Kidney (tissue), 14 donors: ENCODE measurements around the gene CNGA4. TPM values are rescaled to one million over a fixed set of nuclear protein-coding genes. Genes with fewer than 3 reads are reported as not detected.

ENCODE experiments used
- DNase-seq, 5 donors: peaks; one replicate each; pipeline ENCODE4 v3.0.0-alpha.2; 2013 to 2020
- FAIRE-seq: peaks from 2 replicates; lab custom pipeline; 2012; peaks lifted over from hg19 to GRCh38; lab: Jason Lieb, UNC
- H3K27ac ChIP-seq, 2 donors: one replicate each; pipeline ENCODE4 v1.7.0; 2013; ENCODE audit warnings: low read depth in 2 of 2, low read length in 2 of 2, inconsistent platforms in 1 of 2
- H3K27me3 ChIP-seq: one replicate; pipeline ENCODE4 v1.7.1; 2013; ENCODE audit warnings: low read length, inconsistent platforms; ENCODE audit not compliant: control insufficient read depth, insufficient read depth
- H3K36me3 ChIP-seq, 3 donors: one replicate each; pipeline versions ENCODE4 v1.7.0 to v1.7.1; 2013; ENCODE audit warnings: low read length in 3 of 3, control low read depth in 1 of 3, inconsistent platforms in 1 of 3; ENCODE audit not compliant: insufficient read depth in 3 of 3, control insufficient read depth in 2 of 3
- H3K4me1 ChIP-seq, 3 donors: one replicate each; pipeline versions ENCODE4 v1.7.0 to v1.7.1; 2013; ENCODE audit warnings: low read length in 3 of 3, inconsistent platforms in 1 of 3, low read depth in 1 of 3; ENCODE audit not compliant: control insufficient read depth in 2 of 3, insufficient read depth in 2 of 3
- H3K4me3 ChIP-seq, 3 donors: one replicate each; pipeline versions ENCODE4 v1.7.0 to v1.8.1; 2013; ENCODE audit warnings: low read length in 3 of 3, control low read depth in 1 of 3, inconsistent platforms in 1 of 3
- H3K9ac ChIP-seq, 3 donors: one replicate each; pipeline versions ENCODE4 v1.7.0 to v1.7.1; 2013; ENCODE audit warnings: low read length in 3 of 3, control low read depth in 1 of 3, inconsistent platforms in 1 of 3
- H3K9me3 ChIP-seq, 3 donors: one replicate each; pipeline versions ENCODE4 v1.7.0 to v1.7.1; 2013; ENCODE audit warnings: low read length in 3 of 3, control low read depth in 1 of 3, inconsistent platforms in 1 of 3; ENCODE audit not compliant: control insufficient read depth in 2 of 3, insufficient read depth in 1 of 3
- intact Hi-C: fragments of 100-400 bp; cut with DNase I; formaldehyde crosslinking; loops from one replicate; pipeline ENCODE4 v1.11.1; 2022
- polyA plus RNA-seq: library from polyadenylated mRNA; stranded (reverse); fragments of 350-450 nt; fragmentation: Illumina TruSeq; extraction: RNeasy Lipid Tissue Mini Kit (QIAGEN cat#74804); gene quantifications from one replicate; pipeline ENCODE4 v1.2.3, GENCODE V29; 2014; ENCODE audit warnings: low read depth, low replicate concordance; ENCODE audit not compliant: insufficient read depth
- total RNA-seq: library from RNA; stranded (reverse); fragmentation: NEBNext Ultra II Directional; extraction: Animal tissue kit (Norgen Biotek cat#: 25700); gene quantifications from one replicate; pipeline ENCODE4 v1.2.1, GENCODE V29; 2021
- TF ChIP-seq, protein P1 (sequence below): IDR thresholded peaks from 3 replicates; pipeline ENCODE4 v1.5.1; 2012; ENCODE audit warnings: mild to moderate bottlenecking, moderate library complexity, borderline replicate concordance; ENCODE audit not compliant: insufficient read depth; ENCODE audit errors: extremely low read depth
- donor health status: control.
- donor health status: control.
- donor health status: control.
- donor health status: control.
- donor health status: control.
- donor health status: DM: yes; HTN: yes; CAD: no.
- donor health status: Normal renal cell carcinoma (clear cell type).

CNGA4 gene
- total and polyA plus RNA-seq, 2 donors from 2014 or later, result 0.22 TPM; not detected in 1

DNA sequence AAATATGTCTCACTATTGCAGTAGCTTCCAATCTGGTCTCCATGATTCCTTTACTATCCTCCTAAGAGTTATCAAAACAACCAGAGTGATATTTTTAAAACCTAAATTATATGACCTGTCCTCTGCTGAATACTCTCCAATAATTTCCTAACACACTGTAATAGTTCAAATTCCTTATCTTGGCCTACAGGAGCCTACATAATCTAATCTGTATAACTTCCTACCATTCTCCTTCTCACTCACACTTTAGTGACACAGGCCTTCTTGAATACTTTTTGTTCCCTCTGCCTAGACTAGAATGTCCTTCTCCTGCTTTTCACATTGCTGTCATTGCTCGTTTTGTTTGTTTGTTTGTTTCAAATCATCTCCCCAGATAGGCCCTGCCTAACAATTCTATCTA is 13.9 kb upstream of the CNGA4 start:
- Histone ChIP-seq H3K4me3 (no peak overlapping the region), H3K27ac (no peak overlapping the region), H3K27me3 (no peaks in the 10 kb centered on the region), H3K36me3 (peaks cover 5 to 30% (median 28%) of the 10 kb centered on the region in 3 donors), H3K4me1 (peaks cover 0 to 13% (median 0%) of the 10 kb centered on the region in 3 donors), H3K9ac (no peak overlapping the region), H3K9me3 (no peaks in the 10 kb centered on the region)
- TF ChIP-seq, protein P1, sequence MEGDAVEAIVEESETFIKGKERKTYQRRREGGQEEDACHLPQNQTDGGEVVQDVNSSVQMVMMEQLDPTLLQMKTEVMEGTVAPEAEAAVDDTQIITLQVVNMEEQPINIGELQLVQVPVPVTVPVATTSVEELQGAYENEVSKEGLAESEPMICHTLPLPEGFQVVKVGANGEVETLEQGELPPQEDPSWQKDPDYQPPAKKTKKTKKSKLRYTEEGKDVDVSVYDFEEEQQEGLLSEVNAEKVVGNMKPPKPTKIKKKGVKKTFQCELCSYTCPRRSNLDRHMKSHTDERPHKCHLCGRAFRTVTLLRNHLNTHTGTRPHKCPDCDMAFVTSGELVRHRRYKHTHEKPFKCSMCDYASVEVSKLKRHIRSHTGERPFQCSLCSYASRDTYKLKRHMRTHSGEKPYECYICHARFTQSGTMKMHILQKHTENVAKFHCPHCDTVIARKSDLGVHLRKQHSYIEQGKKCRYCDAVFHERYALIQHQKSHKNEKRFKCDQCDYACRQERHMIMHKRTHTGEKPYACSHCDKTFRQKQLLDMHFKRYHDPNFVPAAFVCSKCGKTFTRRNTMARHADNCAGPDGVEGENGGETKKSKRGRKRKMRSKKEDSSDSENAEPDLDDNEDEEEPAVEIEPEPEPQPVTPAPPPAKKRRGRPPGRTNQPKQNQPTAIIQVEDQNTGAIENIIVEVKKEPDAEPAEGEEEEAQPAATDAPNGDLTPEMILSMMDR, result no peak
- no peak for DNase-seq
- FAIRE-seq, result no peak
- intact Hi-C loops, result no loop called here

- no peaks in the 10 kb centered on the region for H3K9me3 ChIP-seq
- TF ChIP-seq, protein P1, result no peak
- H3K9ac ChIP-seq, result no peak overlapping the region
- H3K4me3 ChIP-seq, result peak overlapping the region in 1 of 3 donors; percentile 5
- H3K36me3 ChIP-seq, result peaks cover 5 to 30% (median 23%) of the 10 kb centered on the region in 3 donors
- no peaks in the 10 kb centered on the region for H3K27me3 ChIP-seq
- peaks cover 0 to 13% (median 0%) of the 10 kb centered on the region in 3 donors for H3K4me1 ChIP-seq
- intact Hi-C loops, result no loop called here
- DNase-seq, result no peak
- FAIRE-seq, result no peak
- no peak overlapping the region for H3K27ac ChIP-seq
These were observed 13.0 kb upstream of the CNGA4 start for GRCh38 chr11:6225896-6226295.

DNA sequence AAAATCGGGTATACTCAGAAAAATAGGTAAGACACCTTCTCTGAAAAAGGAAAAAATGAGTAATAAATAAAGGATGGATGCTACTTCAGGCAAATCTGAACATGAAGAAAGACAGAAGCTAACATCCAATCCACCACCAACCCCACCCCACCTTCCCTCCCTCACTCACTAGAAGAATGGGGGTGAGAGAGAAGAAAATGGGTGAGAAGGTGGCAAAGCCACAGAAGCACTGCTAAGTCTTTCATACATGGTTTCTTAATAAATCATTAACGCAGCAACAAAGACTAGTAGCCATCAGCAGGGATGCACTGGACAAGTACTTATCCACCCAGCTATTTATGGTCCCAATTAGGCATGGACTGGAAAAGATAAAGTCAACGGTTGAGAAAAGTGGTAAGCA is 10.4 kb upstream of the CNGA4 start:
- FAIRE-seq, result no peak
- TF ChIP-seq, protein P1, result no peak

GRCh38 chr11:6229911-6230310 is 9.0 kb upstream of the CNGA4 start:
- no peak for FAIRE-seq
- Histone ChIP-seq H3K36me3 (no peaks in the 10 kb centered on the region), H3K9ac (no peak overlapping the region), H3K9me3 (no peaks in the 10 kb centered on the region), H3K4me1 (peaks cover 0 to 13% (median 7%) of the 10 kb centered on the region in 3 donors), H3K4me3 (peak overlapping the region in 2 of 3 donors; percentile 4 to 32), H3K27ac (peak overlapping the region in 1 of 2 donors; percentile 29), H3K27me3 (no peaks in the 10 kb centered on the region)
- DNase-seq, result no peak
- TF ChIP-seq, protein P1, result no peak
- intact Hi-C loops, result no loop called here

More for the DNA sequence above, 10.4 kb upstream of the CNGA4 start:
- no peak for DNase-seq
- no peak overlapping the region for H3K9ac ChIP-seq
- no peaks in the 10 kb centered on the region for H3K9me3 ChIP-seq
- no peaks in the 10 kb centered on the region for H3K27me3 ChIP-seq
- peaks cover 0 to 13% (median 2%) of the 10 kb centered on the region in 3 donors for H3K4me1 ChIP-seq
- no peak overlapping the region for H3K27ac ChIP-seq
- H3K4me3 ChIP-seq, result no peak overlapping the region
- peaks cover 0 to 10% (median 4%) of the 10 kb centered on the region in 3 donors for H3K36me3 ChIP-seq
- intact Hi-C loops, result no loop called here
